GM23338 (cell line): Measurements from ENCODE around the gene GLI3. TPM values are rescaled to one million over a fixed set of nuclear protein-coding genes. Genes with fewer than 3 reads are reported as not detected.

Experiments used
- ATAC-seq: fragments of 200-7000 bp; cut with Tn5 transposase; 3 replicates; pipeline ENCODE4 v1.9.1; 2020
- DNase-seq: peaks from one replicate; pipeline ENCODE4 v3.0.0-alpha.2; 2015; ENCODE audit warnings: low spot score
- H2AFZ ChIP-seq: fragments of 200-600 bp; sonication (generic); 2 replicates; pipeline ENCODE4 v1.8.0; 2016; ENCODE audit warnings: antibody characterized with exemption, mild to moderate bottlenecking, moderate library complexity
- H3F3A ChIP-seq: fragments of 200-600 bp; sonication (generic); replicated peaks from 2 replicates; pipeline ENCODE4 v1.8.0; 2017; ENCODE audit warnings: antibody characterized with exemption, mixed run types, low read depth
- H3K27ac ChIP-seq: fragments of 200-600 bp; sonication (generic); 2 replicates; pipeline ENCODE4 v1.6.1; 2016; ENCODE audit warnings: low read depth
- H3K27me3 ChIP-seq: fragments of 200-600 bp; sonication (generic); 2 replicates; pipeline ENCODE4 v1.8.0; 2016; ENCODE audit warnings: mild to moderate bottlenecking, mixed run types, moderate library complexity; ENCODE audit not compliant: insufficient read depth
- H3K36me3 ChIP-seq: fragments of 200-600 bp; sonication (generic); 2 replicates; pipeline ENCODE4 v1.8.0; 2016; ENCODE audit warnings: mild to moderate bottlenecking; ENCODE audit not compliant: insufficient read depth
- H3K4me1 ChIP-seq: fragments of 200-600 bp; sonication (generic); 2 replicates; pipeline ENCODE4 v1.8.0; 2016; ENCODE audit warnings: mild to moderate bottlenecking, moderate library complexity; ENCODE audit not compliant: insufficient read depth
- H3K4me2 ChIP-seq: fragments of 200-600 bp; sonication (generic); 2 replicates; pipeline ENCODE4 v1.7.1; 2017; ENCODE audit warnings: mixed run types
- H3K4me3 ChIP-seq: fragments of 200-600 bp; sonication (generic); 2 replicates; pipeline ENCODE4 v1.6.1; 2016; ENCODE audit warnings: mixed run types
- H3K79me2 ChIP-seq: fragments of 200-600 bp; sonication (generic); replicated peaks from 2 replicates; pipeline ENCODE4 v1.8.0; 2017; ENCODE audit warnings: mild to moderate bottlenecking; ENCODE audit not compliant: insufficient read depth
- H3K9me2 ChIP-seq: fragments of 200-600 bp; sonication (generic); 2 replicates; pipeline ENCODE4 v1.8.0; 2017; ENCODE audit not compliant: insufficient read depth
- H4K20me1 ChIP-seq: fragments of 200-600 bp; sonication (generic); replicated peaks from 2 replicates; pipeline ENCODE4 v1.8.0; 2017; ENCODE audit warnings: mild to moderate bottlenecking; ENCODE audit not compliant: insufficient read depth
- H3K27ac Mint-ChIP-seq: 2 replicates; pipeline ENCODE4 v1.8.0; 2020; ENCODE audit warnings: inconsistent platforms, mild to moderate bottlenecking, moderate library complexity, mixed read lengths
- H3K27me3 Mint-ChIP-seq: 3 replicates; pipeline ENCODE4 v1.8.0; 2022; ENCODE audit warnings: low read depth, mild to moderate bottlenecking, moderate library complexity, mixed read lengths, inconsistent platforms; ENCODE audit not compliant: insufficient read depth, poor library complexity
- H3K36me3 Mint-ChIP-seq: 3 replicates; pipeline ENCODE4 v1.8.0; 2021; ENCODE audit warnings: low read depth, mild to moderate bottlenecking, inconsistent platforms, moderate library complexity, mixed read lengths
- H3K4me1 Mint-ChIP-seq: 3 replicates; pipeline ENCODE4 v1.8.0; 2020; ENCODE audit warnings: mild to moderate bottlenecking, inconsistent platforms, mixed read lengths
- H3K4me3 Mint-ChIP-seq: 3 replicates; pipeline ENCODE4 v1.8.0; 2021; ENCODE audit warnings: moderate library complexity, mild to moderate bottlenecking, inconsistent platforms, mixed read lengths
- H3K9me3 Mint-ChIP-seq: 3 replicates; pipeline ENCODE4 v1.8.0; 2020; ENCODE audit warnings: moderate library complexity, mild to moderate bottlenecking, inconsistent platforms, mixed read lengths
- CREB1 ChIP-seq: fragments of 250-450 bp; sonication (Bioruptor Pico); IDR thresholded peaks from 2 replicates; pipeline ENCODE4 v1.5.0; 2020; ENCODE audit warnings: low read depth, mild to moderate bottlenecking, moderate library complexity
- EZH2 ChIP-seq: fragments of 200-600 bp; sonication (generic); IDR thresholded peaks from one replicate; pipeline ENCODE4 v1.8.0; 2017; ENCODE audit warnings: antibody characterized with exemption, mild to moderate bottlenecking, low read depth; ENCODE audit not compliant: unreplicated experiment
- EZH2phosphoT487 ChIP-seq: fragments of 200-600 bp; sonication (generic); IDR thresholded peaks from one replicate; pipeline ENCODE4 v1.8.1; 2018; ENCODE audit warnings: antibody characterized with exemption; ENCODE audit not compliant: unreplicated experiment
- JUNB ChIP-seq: IDR thresholded peaks from one replicate; pipeline ENCODE4 v1.6.1; 2016; ENCODE audit warnings: antibody characterized with exemption; ENCODE audit not compliant: unreplicated experiment
- NANOG ChIP-seq: IDR thresholded peaks from 2 replicates; pipeline ENCODE4 v1.6.1; 2016; ENCODE audit warnings: antibody characterized with exemption, borderline replicate concordance
- POLR2AphosphoS5 ChIP-seq: IDR thresholded peaks from 2 replicates; pipeline ENCODE4 v1.6.1; 2016; ENCODE audit warnings: antibody characterized with exemption, low read depth
- STAT1 ChIP-seq: IDR thresholded peaks from one replicate; pipeline ENCODE4 v1.6.1; 2016; ENCODE audit warnings: antibody characterized with exemption; ENCODE audit not compliant: unreplicated experiment
- ZNF114 ChIP-seq: fragments of 250-450 bp; sonication (Bioruptor Pico); IDR thresholded peaks from 2 replicates; pipeline ENCODE4 v1.5.0; 2020; ENCODE audit warnings: mild to moderate bottlenecking, moderate library complexity
- ZNF331 ChIP-seq: fragments of 250-450 bp; sonication (Bioruptor Pico); IDR thresholded peaks from 2 replicates; pipeline ENCODE4 v1.5.0; 2020; ENCODE audit warnings: low read depth, mild to moderate bottlenecking, moderate library complexity
- polyA plus RNA-seq: library from polyadenylated mRNA; unstranded; fragments of >200 nt; fragmentation: Nextera tagmentation; extraction: Ambion mirVana; gene quantifications from 2 replicates; pipeline ENCODE4 v1.2.1, GENCODE V29; 2016
- total RNA-seq: library from RNA; depleted of rRNA; stranded (reverse); fragments of >200 nt; shearing (Covaris generic); gene quantifications from 2 replicates; pipeline ENCODE4 v1.2.3, GENCODE V29; 2014
- TF ChIP-seq, protein P1 (sequence below): fragments of 250-450 bp; sonication (Bioruptor Pico); IDR thresholded peaks from 2 replicates; pipeline ENCODE4 v1.5.0; 2020; ENCODE audit warnings: mild to moderate bottlenecking, moderate library complexity
- TF ChIP-seq, protein P2 (sequence below): IDR thresholded peaks from one replicate; pipeline ENCODE4 v1.6.1; 2018; ENCODE audit warnings: antibody characterized with exemption; ENCODE audit not compliant: unreplicated experiment
- TF ChIP-seq, protein P3 (sequence below), 2 experiments: fragments of 200-600 bp in 1 of 2; sonication (generic) in 1 of 2; conservative IDR thresholded peaks; 2 replicates each; pipeline versions ENCODE4 v1.5.1 to v1.6.1; 2016 to 2017; ENCODE audit warnings: antibody characterized with exemption in 2 of 2, low read depth in 2 of 2, mild to moderate bottlenecking in 2 of 2, moderate library complexity in 1 of 2
- TF ChIP-seq, protein P4 (sequence below): IDR thresholded peaks from 2 replicates; pipeline ENCODE4 v1.6.1; 2016; ENCODE audit warnings: antibody characterized with exemption

GLI3 gene
- total and polyA plus RNA-seq, 2 experiments from 2014 or later = 16.1 to 17.9 TPM

DNA sequence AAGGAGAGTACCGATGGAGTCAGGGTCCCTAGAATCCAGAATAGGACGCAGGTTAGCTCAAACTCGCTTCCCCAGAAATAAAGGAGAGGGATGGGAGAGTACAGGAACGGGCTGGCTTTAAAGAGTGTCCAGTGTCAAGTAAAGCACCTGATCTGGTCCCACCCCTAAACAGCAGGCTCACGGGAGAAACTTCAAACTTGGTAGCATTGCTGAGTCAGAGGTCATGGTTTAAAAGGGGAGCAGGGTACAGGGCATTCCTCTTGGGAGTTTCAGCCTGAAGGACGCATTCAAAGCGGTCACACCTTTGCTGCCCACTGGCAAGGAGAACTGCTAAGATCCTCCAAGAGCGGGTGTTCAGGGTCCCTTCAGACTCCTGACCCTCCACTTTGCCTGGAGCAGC, 140.7 kb downstream of the GLI3 start:
- no peaks in the 10 kb centered on the region for H3K79me2 ChIP-seq
- H3K27me3 ChIP-seq = peaks cover 58% of the 10 kb centered on the region
- Mint-ChIP-seq H3K4me1 (peaks cover 45% of the 10 kb centered on the region), H3K27ac (no peak overlapping the region), H3K4me3 (no peak overlapping the region), H3K27me3 (peaks cover 59% of the 10 kb centered on the region), H3K36me3 (peaks cover 20% of the 10 kb centered on the region), H3K9me3 (peaks cover 13% of the 10 kb centered on the region)
- no peak overlapping the region for H3K4me2 ChIP-seq
- H3K27ac ChIP-seq = no peak overlapping the region
- DNase-seq (no peak), ATAC-seq (no peak)
- no peaks in the 10 kb centered on the region for H3K9me2 ChIP-seq
- TF ChIP-seq ZNF331 (no peak), POLR2AphosphoS5 (no peak), EZH2 (no peak), STAT1 (no peak), NANOG (no peak), CREB1 (CRISPR knock-in tag) (no peak), EZH2phosphoT487 (no peak), JUNB (no peak), ZNF114 (CRISPR knock-in tag) (no peak)
- TF ChIP-seq, protein P1, sequence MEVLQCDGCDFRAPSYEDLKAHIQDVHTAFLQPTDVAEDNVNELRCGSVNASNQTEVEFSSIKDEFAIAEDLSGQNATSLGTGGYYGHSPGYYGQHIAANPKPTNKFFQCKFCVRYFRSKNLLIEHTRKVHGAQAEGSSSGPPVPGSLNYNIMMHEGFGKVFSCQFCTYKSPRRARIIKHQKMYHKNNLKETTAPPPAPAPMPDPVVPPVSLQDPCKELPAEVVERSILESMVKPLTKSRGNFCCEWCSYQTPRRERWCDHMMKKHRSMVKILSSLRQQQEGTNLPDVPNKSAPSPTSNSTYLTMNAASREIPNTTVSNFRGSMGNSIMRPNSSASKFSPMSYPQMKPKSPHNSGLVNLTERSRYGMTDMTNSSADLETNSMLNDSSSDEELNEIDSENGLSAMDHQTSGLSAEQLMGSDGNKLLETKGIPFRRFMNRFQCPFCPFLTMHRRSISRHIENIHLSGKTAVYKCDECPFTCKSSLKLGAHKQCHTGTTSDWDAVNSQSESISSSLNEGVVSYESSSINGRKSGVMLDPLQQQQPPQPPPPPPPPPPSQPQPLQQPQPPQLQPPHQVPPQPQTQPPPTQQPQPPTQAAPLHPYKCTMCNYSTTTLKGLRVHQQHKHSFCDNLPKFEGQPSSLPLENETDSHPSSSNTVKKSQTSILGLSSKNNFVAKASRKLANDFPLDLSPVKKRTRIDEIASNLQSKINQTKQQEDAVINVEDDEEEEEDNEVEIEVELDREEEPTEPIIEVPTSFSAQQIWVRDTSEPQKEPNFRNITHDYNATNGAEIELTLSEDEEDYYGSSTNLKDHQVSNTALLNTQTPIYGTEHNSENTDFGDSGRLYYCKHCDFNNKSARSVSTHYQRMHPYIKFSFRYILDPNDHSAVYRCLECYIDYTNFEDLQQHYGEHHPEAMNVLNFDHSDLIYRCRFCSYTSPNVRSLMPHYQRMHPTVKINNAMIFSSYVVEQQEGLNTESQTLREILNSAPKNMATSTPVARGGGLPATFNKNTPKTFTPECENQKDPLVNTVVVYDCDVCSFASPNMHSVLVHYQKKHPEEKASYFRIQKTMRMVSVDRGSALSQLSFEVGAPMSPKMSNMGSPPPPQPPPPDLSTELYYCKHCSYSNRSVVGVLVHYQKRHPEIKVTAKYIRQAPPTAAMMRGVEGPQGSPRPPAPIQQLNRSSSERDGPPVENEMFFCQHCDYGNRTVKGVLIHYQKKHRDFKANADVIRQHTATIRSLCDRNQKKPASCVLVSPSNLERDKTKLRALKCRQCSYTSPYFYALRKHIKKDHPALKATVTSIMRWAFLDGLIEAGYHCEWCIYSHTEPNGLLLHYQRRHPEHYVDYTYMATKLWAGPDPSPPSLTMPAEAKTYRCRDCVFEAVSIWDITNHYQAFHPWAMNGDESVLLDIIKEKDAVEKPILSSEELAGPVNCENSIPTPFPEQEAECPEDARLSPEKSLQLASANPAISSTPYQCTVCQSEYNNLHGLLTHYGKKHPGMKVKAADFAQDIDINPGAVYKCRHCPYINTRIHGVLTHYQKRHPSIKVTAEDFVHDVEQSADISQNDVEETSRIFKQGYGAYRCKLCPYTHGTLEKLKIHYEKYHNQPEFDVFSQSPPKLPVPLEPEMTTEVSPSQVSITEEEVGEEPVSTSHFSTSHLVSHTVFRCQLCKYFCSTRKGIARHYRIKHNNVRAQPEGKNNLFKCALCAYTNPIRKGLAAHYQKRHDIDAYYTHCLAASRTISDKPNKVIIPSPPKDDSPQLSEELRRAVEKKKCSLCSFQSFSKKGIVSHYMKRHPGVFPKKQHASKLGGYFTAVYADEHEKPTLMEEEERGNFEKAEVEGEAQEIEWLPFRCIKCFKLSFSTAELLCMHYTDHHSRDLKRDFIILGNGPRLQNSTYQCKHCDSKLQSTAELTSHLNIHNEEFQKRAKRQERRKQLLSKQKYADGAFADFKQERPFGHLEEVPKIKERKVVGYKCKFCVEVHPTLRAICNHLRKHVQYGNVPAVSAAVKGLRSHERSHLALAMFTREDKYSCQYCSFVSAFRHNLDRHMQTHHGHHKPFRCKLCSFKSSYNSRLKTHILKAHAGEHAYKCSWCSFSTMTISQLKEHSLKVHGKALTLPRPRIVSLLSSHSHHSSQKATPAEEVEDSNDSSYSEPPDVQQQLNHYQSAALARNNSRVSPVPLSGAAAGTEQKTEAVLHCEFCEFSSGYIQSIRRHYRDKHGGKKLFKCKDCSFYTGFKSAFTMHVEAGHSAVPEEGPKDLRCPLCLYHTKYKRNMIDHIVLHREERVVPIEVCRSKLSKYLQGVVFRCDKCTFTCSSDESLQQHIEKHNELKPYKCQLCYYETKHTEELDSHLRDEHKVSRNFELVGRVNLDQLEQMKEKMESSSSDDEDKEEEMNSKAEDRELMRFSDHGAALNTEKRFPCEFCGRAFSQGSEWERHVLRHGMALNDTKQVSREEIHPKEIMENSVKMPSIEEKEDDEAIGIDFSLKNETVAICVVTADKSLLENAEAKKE (CRISPR knock-in tag) = no peak
- TF ChIP-seq, protein P2, sequence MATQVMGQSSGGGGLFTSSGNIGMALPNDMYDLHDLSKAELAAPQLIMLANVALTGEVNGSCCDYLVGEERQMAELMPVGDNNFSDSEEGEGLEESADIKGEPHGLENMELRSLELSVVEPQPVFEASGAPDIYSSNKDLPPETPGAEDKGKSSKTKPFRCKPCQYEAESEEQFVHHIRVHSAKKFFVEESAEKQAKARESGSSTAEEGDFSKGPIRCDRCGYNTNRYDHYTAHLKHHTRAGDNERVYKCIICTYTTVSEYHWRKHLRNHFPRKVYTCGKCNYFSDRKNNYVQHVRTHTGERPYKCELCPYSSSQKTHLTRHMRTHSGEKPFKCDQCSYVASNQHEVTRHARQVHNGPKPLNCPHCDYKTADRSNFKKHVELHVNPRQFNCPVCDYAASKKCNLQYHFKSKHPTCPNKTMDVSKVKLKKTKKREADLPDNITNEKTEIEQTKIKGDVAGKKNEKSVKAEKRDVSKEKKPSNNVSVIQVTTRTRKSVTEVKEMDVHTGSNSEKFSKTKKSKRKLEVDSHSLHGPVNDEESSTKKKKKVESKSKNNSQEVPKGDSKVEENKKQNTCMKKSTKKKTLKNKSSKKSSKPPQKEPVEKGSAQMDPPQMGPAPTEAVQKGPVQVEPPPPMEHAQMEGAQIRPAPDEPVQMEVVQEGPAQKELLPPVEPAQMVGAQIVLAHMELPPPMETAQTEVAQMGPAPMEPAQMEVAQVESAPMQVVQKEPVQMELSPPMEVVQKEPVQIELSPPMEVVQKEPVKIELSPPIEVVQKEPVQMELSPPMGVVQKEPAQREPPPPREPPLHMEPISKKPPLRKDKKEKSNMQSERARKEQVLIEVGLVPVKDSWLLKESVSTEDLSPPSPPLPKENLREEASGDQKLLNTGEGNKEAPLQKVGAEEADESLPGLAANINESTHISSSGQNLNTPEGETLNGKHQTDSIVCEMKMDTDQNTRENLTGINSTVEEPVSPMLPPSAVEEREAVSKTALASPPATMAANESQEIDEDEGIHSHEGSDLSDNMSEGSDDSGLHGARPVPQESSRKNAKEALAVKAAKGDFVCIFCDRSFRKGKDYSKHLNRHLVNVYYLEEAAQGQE = no peak
- TF ChIP-seq, protein P3, sequence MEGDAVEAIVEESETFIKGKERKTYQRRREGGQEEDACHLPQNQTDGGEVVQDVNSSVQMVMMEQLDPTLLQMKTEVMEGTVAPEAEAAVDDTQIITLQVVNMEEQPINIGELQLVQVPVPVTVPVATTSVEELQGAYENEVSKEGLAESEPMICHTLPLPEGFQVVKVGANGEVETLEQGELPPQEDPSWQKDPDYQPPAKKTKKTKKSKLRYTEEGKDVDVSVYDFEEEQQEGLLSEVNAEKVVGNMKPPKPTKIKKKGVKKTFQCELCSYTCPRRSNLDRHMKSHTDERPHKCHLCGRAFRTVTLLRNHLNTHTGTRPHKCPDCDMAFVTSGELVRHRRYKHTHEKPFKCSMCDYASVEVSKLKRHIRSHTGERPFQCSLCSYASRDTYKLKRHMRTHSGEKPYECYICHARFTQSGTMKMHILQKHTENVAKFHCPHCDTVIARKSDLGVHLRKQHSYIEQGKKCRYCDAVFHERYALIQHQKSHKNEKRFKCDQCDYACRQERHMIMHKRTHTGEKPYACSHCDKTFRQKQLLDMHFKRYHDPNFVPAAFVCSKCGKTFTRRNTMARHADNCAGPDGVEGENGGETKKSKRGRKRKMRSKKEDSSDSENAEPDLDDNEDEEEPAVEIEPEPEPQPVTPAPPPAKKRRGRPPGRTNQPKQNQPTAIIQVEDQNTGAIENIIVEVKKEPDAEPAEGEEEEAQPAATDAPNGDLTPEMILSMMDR (conservative IDR thresholded peaks at IDR 0.05; ENCODE audit: low read depth in 2 of 2) = no peak
- TF ChIP-seq, protein P4, sequence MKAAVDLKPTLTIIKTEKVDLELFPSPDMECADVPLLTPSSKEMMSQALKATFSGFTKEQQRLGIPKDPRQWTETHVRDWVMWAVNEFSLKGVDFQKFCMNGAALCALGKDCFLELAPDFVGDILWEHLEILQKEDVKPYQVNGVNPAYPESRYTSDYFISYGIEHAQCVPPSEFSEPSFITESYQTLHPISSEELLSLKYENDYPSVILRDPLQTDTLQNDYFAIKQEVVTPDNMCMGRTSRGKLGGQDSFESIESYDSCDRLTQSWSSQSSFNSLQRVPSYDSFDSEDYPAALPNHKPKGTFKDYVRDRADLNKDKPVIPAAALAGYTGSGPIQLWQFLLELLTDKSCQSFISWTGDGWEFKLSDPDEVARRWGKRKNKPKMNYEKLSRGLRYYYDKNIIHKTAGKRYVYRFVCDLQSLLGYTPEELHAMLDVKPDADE = no peak
- H3K36me3 ChIP-seq = no peaks in the 10 kb centered on the region
- H4K20me1 ChIP-seq = peaks cover 4% of the 10 kb centered on the region; the same call in 1 of the 2 replicates
- 0 out of 2 replicates have a peak, but pooled peaks cover 5% of the 10 kb centered on the region for H3F3A ChIP-seq
- no peak overlapping the region for H2AFZ ChIP-seq
- H3K4me3 ChIP-seq = no peak overlapping the region
- H3K4me1 ChIP-seq = peaks cover 13% of the 10 kb centered on the region
